HL-60/S4 treated with phorbol 12-myristate 13-acetate at 8.2 ng/mL for 4 days and 3 days (cell line): Measurements from ENCODE around the gene PANK2.

Source experiments
- in situ Hi-C: fragments of 300-500 bp; cut with MboI; formaldehyde crosslinking; loops from 2 replicates; pipeline ENCODE4 v1.15.0; 2022; ENCODE audit warnings: low sequenced_read_pairs

Gene PANK2

GRCh38 chr20:3976511-3976910 is 87.3 kb downstream of the PANK2 start:
- in situ Hi-C loops: no loop called here
